ENCODE data around the gene ATP8B4. TPM values are rescaled to one million over a fixed set of nuclear protein-coding genes. Genes with fewer than 3 reads are reported as not detected.

Gene ATP8B4
- total and polyA plus RNA-seq, 2 donors (not counting 3 experiments of a cell fraction or from before 2014, with no cell fraction given), result not detected

DNA sequence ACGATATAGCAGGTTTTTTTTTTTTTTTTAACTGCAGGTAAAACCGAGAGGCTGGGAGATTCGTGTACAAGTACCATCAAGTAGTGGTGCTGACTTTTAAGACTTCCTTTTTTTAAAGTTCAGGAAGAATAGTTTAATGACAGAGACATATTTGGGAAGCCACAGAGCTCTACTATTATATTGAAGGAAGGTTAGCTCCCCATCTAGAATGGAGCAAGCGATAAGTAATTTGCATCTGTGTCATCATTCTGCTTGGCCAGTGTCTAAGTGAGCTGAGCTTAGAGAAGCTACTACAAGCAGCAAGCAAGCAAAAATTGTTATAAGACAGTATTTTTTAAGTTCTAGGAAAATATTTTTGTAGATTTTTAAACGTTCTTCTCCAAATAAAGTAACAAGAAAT is 203.2 kb downstream of the ATP8B4 start:
- dilution Hi-C loops (cut with MboI; ENCODE audit: extremely low pct_ligation_motif_present, low sequenced_read_pairs), result no loop called here
- FAIRE-seq, result no peak

DNA sequence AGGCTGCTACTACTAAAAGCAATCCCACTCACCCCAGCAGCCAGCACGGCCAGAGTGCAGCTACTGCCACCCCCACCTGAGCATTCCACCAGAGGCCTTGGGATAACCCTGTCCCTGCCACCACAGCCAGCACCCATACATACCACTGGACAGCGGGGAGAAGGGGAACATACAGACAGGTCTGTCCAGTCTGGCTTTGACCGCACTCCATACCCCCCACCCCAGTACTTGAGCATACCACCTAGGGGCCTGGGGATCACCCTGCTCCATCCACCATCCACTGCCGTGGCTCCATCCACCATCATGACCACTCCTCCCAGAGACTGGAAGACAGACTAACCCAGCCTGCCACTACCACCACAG is 210.1 kb downstream of the ATP8B4 start:
- Histone ChIP-seq H3K79me2 (ENCODE audit: control insufficient read depth, insufficient read depth, low read length) (no peaks in the 10 kb centered on the region), H3K9ac (replicated peaks; ENCODE audit: extremely low read depth, insufficient read depth, low read length) (no peak overlapping the region), H3K4me3 (replicated peaks in 1 of 3; ENCODE audit: insufficient read depth in 1 of 3, low read depth in 1 of 3, low read length in 3 of 3) (no peak overlapping the region), H3K27ac (ENCODE audit: insufficient read depth, low read depth, low read length) (no peak overlapping the region), H3K4me1 (ENCODE audit: control insufficient read depth, extremely low read depth, insufficient read depth, low read length) (no peaks in the 10 kb centered on the region), H4K20me1 (replicated peaks; ENCODE audit: control insufficient read depth, extremely low read depth, insufficient read depth, low read length) (no peaks in the 10 kb centered on the region), H3K27me3 (ENCODE audit: control insufficient read depth in 2 of 2, insufficient read depth in 2 of 2, low read length in 2 of 2) (no peaks in the 10 kb centered on the region), H2AFZ (ENCODE audit: low read depth, low read length) (no peak overlapping the region), H3K36me3 (ENCODE audit: control insufficient read depth in 2 of 2, extremely low read depth in 1 of 2, insufficient read depth in 2 of 2, low read length in 2 of 2) (no peaks in the 10 kb centered on the region), H3K9me1 (replicated peaks; ENCODE audit: control insufficient read depth, extremely low read depth, insufficient read depth, low read length) (no peaks in the 10 kb centered on the region), H3K4me2 (ENCODE audit: insufficient read depth, low read length) (no peak overlapping the region), H3K9me3 (replicated peaks; ENCODE audit: control insufficient read depth, insufficient read depth, low read length) (no peaks in the 10 kb centered on the region)
- TF ChIP-seq, protein P1, sequence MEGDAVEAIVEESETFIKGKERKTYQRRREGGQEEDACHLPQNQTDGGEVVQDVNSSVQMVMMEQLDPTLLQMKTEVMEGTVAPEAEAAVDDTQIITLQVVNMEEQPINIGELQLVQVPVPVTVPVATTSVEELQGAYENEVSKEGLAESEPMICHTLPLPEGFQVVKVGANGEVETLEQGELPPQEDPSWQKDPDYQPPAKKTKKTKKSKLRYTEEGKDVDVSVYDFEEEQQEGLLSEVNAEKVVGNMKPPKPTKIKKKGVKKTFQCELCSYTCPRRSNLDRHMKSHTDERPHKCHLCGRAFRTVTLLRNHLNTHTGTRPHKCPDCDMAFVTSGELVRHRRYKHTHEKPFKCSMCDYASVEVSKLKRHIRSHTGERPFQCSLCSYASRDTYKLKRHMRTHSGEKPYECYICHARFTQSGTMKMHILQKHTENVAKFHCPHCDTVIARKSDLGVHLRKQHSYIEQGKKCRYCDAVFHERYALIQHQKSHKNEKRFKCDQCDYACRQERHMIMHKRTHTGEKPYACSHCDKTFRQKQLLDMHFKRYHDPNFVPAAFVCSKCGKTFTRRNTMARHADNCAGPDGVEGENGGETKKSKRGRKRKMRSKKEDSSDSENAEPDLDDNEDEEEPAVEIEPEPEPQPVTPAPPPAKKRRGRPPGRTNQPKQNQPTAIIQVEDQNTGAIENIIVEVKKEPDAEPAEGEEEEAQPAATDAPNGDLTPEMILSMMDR (IDR thresholded peaks at IDR 0.05; ENCODE audit: extremely low read depth in 1 of 2, insufficient read depth in 1 of 2, low read depth in 1 of 2, low read length in 2 of 2), result no peak
- no peak for TF ChIP-seq POLR2A (IDR thresholded peaks at IDR 0.05; ENCODE audit: low read depth, low read length)
- TF ChIP-seq FOS (IDR thresholded peaks at IDR 0.05; ENCODE audit: borderline replicate concordance, insufficient read depth, low read length), result no peak
- no peak for TF ChIP-seq EZH2 (IDR thresholded peaks at IDR 0.05; ENCODE audit: borderline replicate concordance, low read depth, low read length, severe bottlenecking)
- no peak for TF ChIP-seq JUN (IDR thresholded peaks at IDR 0.05; ENCODE audit: borderline replicate concordance, insufficient read depth, insufficient read length, low read depth)
- TF ChIP-seq GATA2 (IDR thresholded peaks at IDR 0.05; ENCODE audit: insufficient read depth, insufficient read length, low read depth, low read length), result no peak
- no peak for TF ChIP-seq MAX (IDR thresholded peaks at IDR 0.05; ENCODE audit: insufficient read depth, insufficient read length)
- no peak for TF ChIP-seq MYC (IDR thresholded peaks at IDR 0.05; ENCODE audit: low read depth, low read length)
- TF ChIP-seq POLR2AphosphoS5 (IDR thresholded peaks at IDR 0.05; ENCODE audit: insufficient read depth, low read depth, low read length), result no peak
- intact Hi-C loops (cut with micrococcal nuclease) (no loop called here), dilution Hi-C loops (cut with MboI; ENCODE audit: extremely low pct_ligation_motif_present, low sequenced_read_pairs) (no loop called here)
- BruUV-seq (replicated peaks), result no TSS peak
- CTCF ChIA-PET, result no interaction called here
- POLR2A ChIA-PET, result no interaction called here
- FAIRE-seq (no peak), DNase-seq (ENCODE audit: low read depth, low spot score) (no peak)

More for the DNA sequence above, 203.2 kb downstream of the ATP8B4 start:
- ChIA-PET CTCF (interaction anchor here (1.0 kb wide), 1 partner anchor 13 kb away, joined by 4 read pairs; no protein-coding TSS in a partner anchor), POLR2A (no interaction called here)
- no peak for TF ChIP-seq MYC (IDR thresholded peaks at IDR 0.05; ENCODE audit: low read depth, low read length)
- TF ChIP-seq POLR2AphosphoS5 (IDR thresholded peaks at IDR 0.05; ENCODE audit: insufficient read depth, low read depth, low read length), result no peak
- TF ChIP-seq, protein P1 (IDR thresholded peaks at IDR 0.05; ENCODE audit: extremely low read depth in 1 of 2, insufficient read depth in 1 of 2, low read depth in 1 of 2, low read length in 2 of 2), result no peak
- TF ChIP-seq JUN (IDR thresholded peaks at IDR 0.05; ENCODE audit: borderline replicate concordance, insufficient read depth, insufficient read length, low read depth), result no peak
- no peak for TF ChIP-seq MAX (IDR thresholded peaks at IDR 0.05; ENCODE audit: insufficient read depth, insufficient read length)
- H3K4me1 ChIP-seq (ENCODE audit: control insufficient read depth, extremely low read depth, insufficient read depth, low read length), result no peaks in the 10 kb centered on the region
- no peaks in the 10 kb centered on the region for H4K20me1 ChIP-seq (replicated peaks; ENCODE audit: control insufficient read depth, extremely low read depth, insufficient read depth, low read length)
- no TSS peak for BruUV-seq (replicated peaks)
- intact Hi-C loops (cut with micrococcal nuclease), result no loop called here
- no peaks in the 10 kb centered on the region for H3K36me3 ChIP-seq (ENCODE audit: control insufficient read depth in 2 of 2, extremely low read depth in 1 of 2, insufficient read depth in 2 of 2, low read length in 2 of 2)
- no peaks in the 10 kb centered on the region for H3K79me2 ChIP-seq (ENCODE audit: control insufficient read depth, insufficient read depth, low read length)
- no peak overlapping the region for H3K4me2 ChIP-seq (ENCODE audit: insufficient read depth, low read length)
- H2AFZ ChIP-seq (ENCODE audit: low read depth, low read length), result no peak overlapping the region
- DNase-seq (ENCODE audit: low read depth, low spot score), result no peak
- no peak overlapping the region for H3K9ac ChIP-seq (replicated peaks; ENCODE audit: extremely low read depth, insufficient read depth, low read length)
- H3K9me3 ChIP-seq (replicated peaks; ENCODE audit: control insufficient read depth, insufficient read depth, low read length), result no peaks in the 10 kb centered on the region
- no peak overlapping the region for H3K27ac ChIP-seq (ENCODE audit: insufficient read depth, low read depth, low read length)
- no peaks in the 10 kb centered on the region for H3K9me1 ChIP-seq (replicated peaks; ENCODE audit: control insufficient read depth, extremely low read depth, insufficient read depth, low read length)
- no peaks in the 10 kb centered on the region for H3K27me3 ChIP-seq (ENCODE audit: control insufficient read depth in 2 of 2, insufficient read depth in 2 of 2, low read length in 2 of 2)
- no peak overlapping the region for H3K4me3 ChIP-seq (replicated peaks in 1 of 3; ENCODE audit: insufficient read depth in 1 of 3, low read depth in 1 of 3, low read length in 3 of 3)

All from endothelial cell of umbilical vein (primary cell).